ENCODE measurements around the gene TMEM231.
"Not testable (repeated sequence)": the region's sequence is repeated elsewhere in the genome, so short reads cannot be mapped to it uniquely, and the experiment has no call there.

Gene TMEM231

DNA sequence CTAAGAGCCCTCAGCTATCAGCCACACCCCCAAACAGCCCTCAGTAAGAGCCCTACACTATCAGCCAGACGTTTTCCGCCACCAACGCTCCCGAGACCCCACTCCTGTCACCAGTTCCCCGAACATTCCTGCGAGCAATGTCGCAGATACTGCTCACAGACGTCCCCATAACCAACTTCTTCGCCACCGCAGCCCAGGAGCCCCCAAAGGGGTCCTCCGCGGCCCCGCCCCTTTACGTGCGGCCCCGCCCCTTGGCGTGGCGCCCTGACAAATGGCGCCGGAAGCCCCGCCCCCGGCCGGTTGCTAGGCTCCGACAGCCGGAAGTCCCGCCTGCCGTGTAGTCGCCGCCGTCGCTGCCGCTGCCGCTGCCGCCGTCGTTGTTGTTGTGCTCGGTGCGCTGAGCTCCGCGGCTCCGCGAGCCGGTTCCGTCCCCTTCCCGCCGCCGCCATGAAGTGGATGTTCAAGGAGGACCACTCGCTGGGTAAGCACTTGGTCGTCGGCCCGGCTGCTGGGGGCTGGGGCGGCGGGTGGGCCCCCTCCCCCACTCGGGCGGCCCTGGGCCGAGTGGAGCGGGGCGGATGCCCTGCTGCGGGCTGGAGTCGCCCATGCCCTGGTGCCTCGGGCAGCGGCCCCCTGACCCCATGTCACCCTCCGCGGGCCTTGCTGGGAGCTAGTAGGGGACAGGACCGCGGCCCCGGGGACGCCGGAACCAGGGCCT is 10.1 kb upstream of the TMEM231 start, which contains the start of gene GABARAPL2:
TSS of gene GABARAPL2 (plus strand) at position 340 of the 718 bp plus-strand sequence. CDS start at position 448, 108 bp downstream.
- DNase-seq = peak; percentile 78

GRCh38 chr16:75565640-75566039 is 9.6 kb upstream of the TMEM231 start:
- DNase-seq = no peak

- DNase-seq = no peak
Measured at GRCh38 chr16:75559564-75560372, 3.7 kb upstream of the TMEM231 start.

GRCh38 chr16:75558846-75559401 is 2.9 kb upstream of the TMEM231 start:
- no peak for DNase-seq

GRCh38 chr16:75556431-75556950 is 439 bp upstream of the TMEM231 start:
- DNase-seq = no peak

DNA sequence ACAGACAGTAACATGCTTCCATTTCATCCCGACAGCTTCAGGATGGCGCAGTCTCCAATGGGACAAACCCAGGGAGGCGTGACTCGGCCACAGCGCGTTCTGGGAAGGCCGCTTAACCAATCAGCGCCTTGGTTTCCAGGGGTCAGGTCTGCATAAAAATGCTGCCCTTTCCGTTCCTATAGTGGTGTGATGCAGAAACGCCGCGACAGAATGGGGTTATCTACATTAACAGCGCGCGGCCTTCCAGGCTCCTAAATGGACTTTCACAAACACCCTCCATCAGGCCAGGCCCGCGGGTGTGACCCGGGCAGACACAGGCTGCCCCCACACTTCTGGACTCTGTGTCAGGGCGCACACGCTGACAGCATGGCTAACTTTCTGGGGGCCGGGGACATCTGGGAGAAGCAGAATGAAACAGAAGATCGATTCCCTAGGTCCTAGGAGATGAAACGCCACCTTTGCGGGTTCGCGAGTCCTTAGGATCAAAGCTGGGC is 792 bp downstream of the TMEM231 start:
- no peak for DNase-seq

GRCh38 chr16:75552951-75553350 is 3.1 kb downstream of the TMEM231 start:
- DNase-seq = no peak

DNA sequence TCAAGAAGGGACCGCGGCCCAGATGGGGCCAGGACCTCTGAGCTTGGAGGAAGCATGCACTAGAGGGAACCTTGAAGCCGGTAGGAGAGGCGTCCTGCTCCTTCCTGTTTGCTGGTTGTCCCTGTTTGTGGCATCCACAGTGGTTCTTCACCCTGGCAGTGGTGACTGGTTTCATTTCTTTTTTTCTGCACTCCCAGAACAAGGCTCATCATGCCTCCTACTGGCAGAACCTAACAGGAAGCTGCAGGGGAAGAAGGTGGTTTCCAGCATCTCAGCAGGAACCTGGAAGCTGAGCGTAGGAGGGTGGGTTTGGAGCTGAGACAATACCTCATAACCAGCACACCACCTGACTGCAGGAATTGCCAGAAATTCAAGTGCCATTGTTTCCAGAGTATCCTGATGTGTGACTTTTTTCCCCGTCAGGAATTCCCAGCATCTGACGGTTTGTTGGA is 5.8 kb downstream of the TMEM231 start:
- DNase-seq = no peak

GRCh38 chr16:75548456-75548855 is 7.6 kb downstream of the TMEM231 start:
- DNase-seq = not testable (repeated sequence)

GRCh38 chr16:75546293-75546692 is 9.8 kb downstream of the TMEM231 start:
- DNase-seq = no peak

- DNase-seq = not testable (repeated sequence)
Measured at GRCh38 chr16:75545879-75546278, 10.2 kb downstream of the TMEM231 start.

- not testable (repeated sequence) for DNase-seq
Measured at GRCh38 chr16:75542462-75542861, 13.6 kb downstream of the TMEM231 start.

DNA sequence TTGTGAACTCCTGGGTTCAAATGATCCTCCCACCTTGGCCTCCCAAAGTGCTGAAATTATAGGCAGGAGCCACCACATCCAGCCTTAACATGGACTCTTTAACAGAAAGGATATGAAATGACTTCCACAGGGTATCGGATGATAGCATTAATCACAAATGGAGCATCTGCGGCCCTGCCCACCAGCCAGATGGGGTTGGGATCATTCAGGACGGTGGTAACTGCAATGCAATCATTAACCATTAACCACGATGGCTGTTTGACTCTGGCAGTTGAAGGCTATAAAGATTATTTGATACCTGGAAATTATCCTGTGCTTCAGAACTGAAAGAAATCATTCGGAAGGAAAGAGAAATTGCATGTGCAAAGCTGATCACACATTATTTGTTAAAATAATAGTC is 14.8 kb downstream of the TMEM231 start:
- DNase-seq = no peak

DNA sequence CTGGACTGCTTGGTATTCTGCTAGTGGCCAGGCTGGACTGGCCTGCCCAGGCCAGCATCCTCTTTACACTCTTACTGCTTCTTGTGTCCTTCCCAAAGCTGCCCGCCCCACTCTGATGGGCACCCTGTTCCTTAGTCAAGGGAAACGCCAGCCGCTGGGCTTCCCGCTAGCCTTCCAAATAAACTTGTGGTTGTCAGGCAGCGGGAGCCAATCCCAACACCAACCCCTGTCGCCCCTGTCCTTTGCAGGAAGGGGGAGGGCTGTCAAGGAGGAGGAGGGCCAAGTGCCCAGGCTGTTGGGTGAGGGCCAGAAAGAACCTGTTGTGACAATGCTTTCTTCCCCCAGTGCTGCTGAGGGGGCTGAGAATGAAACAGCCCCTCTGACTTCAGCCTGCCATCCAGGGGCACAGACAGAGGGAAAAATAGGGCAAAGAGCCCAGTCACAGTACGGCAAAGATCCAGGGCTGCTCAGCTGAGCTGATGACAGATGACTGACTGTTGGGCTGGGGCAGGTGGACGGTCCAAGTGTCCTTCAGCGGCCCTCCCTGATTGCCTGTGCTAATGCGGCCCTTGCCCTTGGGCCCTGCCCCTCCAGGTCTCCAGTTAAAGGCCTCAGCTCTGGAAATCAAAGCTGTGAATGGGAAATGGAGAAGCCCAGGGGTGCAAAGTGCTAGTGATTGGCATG is 17.0 kb downstream of the TMEM231 start:
- not testable (repeated sequence) for DNase-seq

DNA sequence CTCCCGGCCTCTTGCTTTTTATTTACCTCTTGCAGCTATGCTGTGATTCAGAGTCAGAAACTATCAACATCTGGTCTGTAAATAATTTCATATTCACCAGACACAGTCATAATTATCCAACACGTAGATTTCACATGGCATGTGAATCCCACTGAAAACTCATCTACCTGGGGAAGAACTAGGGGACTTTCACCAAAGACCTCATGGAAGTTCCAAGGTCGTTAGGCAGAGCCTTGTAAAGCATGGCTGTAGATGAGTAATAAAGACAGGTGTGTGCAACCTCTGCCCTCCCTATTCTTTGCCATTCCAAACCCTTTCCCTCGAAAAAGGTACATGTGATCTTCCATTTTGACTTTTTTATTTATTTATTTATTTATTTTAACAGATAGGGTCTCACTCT is 18.3 kb downstream of the TMEM231 start:
- DNase-seq = no peak

- DNase-seq = no peak
Measured at GRCh38 chr16:75535901-75536300, 20.2 kb downstream of the TMEM231 start, which contains the start of gene CHST5. Gene CHST5, minus strand, starts transcription at chr16:75536108. Its CDS starts 5,724 bp downstream, at chr16:75530384.

- DNase-seq = no peak
Measured at GRCh38 chr16:75535211-75535843, 20.7 kb downstream of the TMEM231 start.

DNA sequence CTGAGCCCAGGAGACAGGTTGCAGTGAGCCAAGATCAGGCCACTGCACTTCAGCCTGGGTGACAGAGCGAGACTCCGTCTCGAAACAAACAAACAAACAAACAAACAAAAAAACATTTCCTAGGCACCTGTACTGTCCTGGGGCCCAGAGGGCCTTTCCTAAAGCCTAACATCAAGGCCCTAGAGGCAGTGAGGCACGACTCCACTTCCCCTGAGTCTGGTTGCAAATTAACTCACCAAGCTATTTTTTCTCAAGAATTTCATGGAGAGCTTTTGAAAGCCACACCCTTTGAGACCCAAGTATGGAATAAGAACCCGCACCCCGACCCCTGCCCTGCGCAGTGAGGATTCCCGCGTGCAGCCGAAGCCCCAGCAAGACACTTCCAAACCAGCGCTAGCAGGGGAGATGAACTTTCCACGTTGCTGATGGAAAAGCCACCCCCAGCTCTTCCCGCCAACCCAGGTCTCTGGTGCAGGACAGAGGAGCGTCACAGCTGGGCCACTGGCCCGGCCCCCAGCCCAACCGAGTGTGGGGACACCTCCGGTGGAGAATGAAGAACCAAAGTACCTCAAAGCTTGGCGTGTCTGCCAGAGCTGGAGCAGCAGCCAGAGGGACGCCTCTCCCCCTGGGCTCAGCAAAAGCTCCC is 21.4 kb downstream of the TMEM231 start:
- no peak for DNase-seq

DNA sequence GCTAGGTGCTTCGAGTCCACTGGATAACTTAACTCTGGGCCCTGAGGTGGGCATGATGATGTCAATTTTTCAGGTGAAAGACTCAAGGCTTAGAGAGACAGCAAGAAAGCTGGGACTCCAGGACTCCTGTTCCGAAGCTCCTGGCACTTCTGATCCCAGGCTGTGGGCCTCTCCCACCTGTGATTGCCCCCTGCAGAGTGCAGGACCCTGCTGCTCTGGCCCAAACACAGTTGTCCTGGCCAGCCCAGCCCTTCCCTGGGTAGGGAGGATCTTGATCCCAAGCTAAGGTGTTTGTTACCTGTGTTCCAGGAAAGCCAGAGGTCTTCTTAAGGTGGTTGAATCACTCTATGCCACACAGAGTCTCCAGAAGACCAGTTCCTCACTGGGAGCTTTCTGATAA is 23.3 kb downstream of the TMEM231 start:
- DNase-seq = no peak

- no peak for DNase-seq
Measured at GRCh38 chr16:75532142-75532765, 23.8 kb downstream of the TMEM231 start.

- DNase-seq = no peak
Measured at GRCh38 chr16:75529959-75530358, 26.1 kb downstream of the TMEM231 start.
